MM.1S (cell line): ENCODE results near the gene TMC4.
"Not testable (repeated sequence)": the region's sequence is repeated elsewhere in the genome, so short reads cannot be mapped to it uniquely, and the experiment has no call there.

Source experiments
- DNase-seq: peaks from one replicate; pipeline ENCODE4 v3.0.0-alpha.2; 2015
- H2AFZ ChIP-seq: fragments of 300-600 bp; sonication (generic); 2 replicates; pipeline ENCODE4 v1.6.0; 2016; ENCODE audit warnings: antibody characterized with exemption, low read length
- H3F3A ChIP-seq: fragments of 300-600 bp; sonication (generic); 2 replicates; pipeline ENCODE4 v1.6.1; 2016; ENCODE audit warnings: mild to moderate bottlenecking, antibody characterized with exemption, low read length, moderate library complexity, mixed read lengths; ENCODE audit not compliant: insufficient read depth
- H3K27ac ChIP-seq: fragments of 300-600 bp; sonication (generic); 2 replicates; pipeline ENCODE4 v1.5.1; 2016; ENCODE audit warnings: mild to moderate bottlenecking, low read length
- H3K27me3 ChIP-seq: fragments of 300-600 bp; sonication (generic); replicated peaks from 2 replicates; pipeline ENCODE4 v1.6.0; 2016; ENCODE audit warnings: low read length; ENCODE audit not compliant: insufficient read depth
- H3K36me3 ChIP-seq: fragments of 300-600 bp; sonication (generic); replicated peaks from 2 replicates; pipeline ENCODE4 v1.6.1; 2016; ENCODE audit warnings: mild to moderate bottlenecking, low read length, mixed read lengths; ENCODE audit not compliant: insufficient read depth
- H3K4me1 ChIP-seq: fragments of 300-600 bp; sonication (generic); 2 replicates; pipeline ENCODE4 v1.6.1; 2016; ENCODE audit warnings: low read length, mixed read lengths
- H3K4me2 ChIP-seq: fragments of 300-600 bp; sonication (generic); 2 replicates; pipeline ENCODE4 v1.6.0; 2016; ENCODE audit warnings: low read depth, low read length
- H3K4me3 ChIP-seq: fragments of 300-600 bp; sonication (generic); 2 replicates; pipeline ENCODE4 v1.5.1; 2016; ENCODE audit warnings: low read length, mixed read lengths
- H3K79me2 ChIP-seq: fragments of 300-600 bp; sonication (generic); 2 replicates; pipeline ENCODE4 v1.6.1; 2016; ENCODE audit warnings: mixed run types, low read length, mixed read lengths
- H3K9ac ChIP-seq: fragments of 300-600 bp; sonication (generic); 2 replicates; pipeline ENCODE4 v1.6.1; 2016; ENCODE audit warnings: low read length, mixed read lengths
- H3K9me2 ChIP-seq: fragments of 300-600 bp; sonication (generic); replicated peaks from 2 replicates; pipeline ENCODE4 v1.6.1; 2016; ENCODE audit warnings: mild to moderate bottlenecking, low read length, mixed read lengths; ENCODE audit not compliant: insufficient read depth
- H3K9me3 ChIP-seq: fragments of 300-600 bp; sonication (generic); replicated peaks from 2 replicates; pipeline ENCODE4 v1.6.1; 2016; ENCODE audit warnings: mild to moderate bottlenecking, low read length, mixed read lengths; ENCODE audit not compliant: insufficient read depth
- H4K20me1 ChIP-seq: fragments of 300-600 bp; sonication (generic); 2 replicates; pipeline ENCODE4 v1.6.1; 2016; ENCODE audit warnings: mild to moderate bottlenecking, low read length, moderate library complexity, mixed read lengths; ENCODE audit not compliant: insufficient read depth
- CTCF ChIP-seq: fragments of 300-600 bp; sonication (generic); IDR thresholded peaks from 2 replicates; pipeline ENCODE4 v1.5.1; 2016; ENCODE audit warnings: antibody characterized with exemption, low read length, mixed read lengths
- EZH2 ChIP-seq: fragments of 300-600 bp; sonication (generic); optimal IDR thresholded peaks from 2 replicates; pipeline ENCODE3; 2017; ENCODE audit warnings: low read depth, mild to moderate bottlenecking, antibody characterized with exemption, low read length, mixed read lengths
- EZH2phosphoT487 ChIP-seq: fragments of 300-600 bp; sonication (generic); IDR thresholded peaks from 2 replicates; pipeline ENCODE4 v1.6.1; 2018; ENCODE audit warnings: antibody characterized with exemption, low read length

TMC4 gene

GRCh38 chr19:54183431-54183830, 10.5 kb upstream of the TMC4 start:
- no peaks in the 10 kb centered on the region for H3K27me3 ChIP-seq
- H3K79me2 ChIP-seq, result peaks cover 5% of the 10 kb centered on the region
- no peak overlapping the region for H3K4me2 ChIP-seq
- H2AFZ ChIP-seq, result no peak overlapping the region
- H3K9ac ChIP-seq, result no peak overlapping the region
- H3K27ac ChIP-seq, result no peak overlapping the region
- no peaks in the 10 kb centered on the region for H4K20me1 ChIP-seq
- H3F3A ChIP-seq, result no peaks in the 10 kb centered on the region
- TF ChIP-seq CTCF (no peak), EZH2 (no peak), EZH2phosphoT487 (no peak)
- no peaks in the 10 kb centered on the region for H3K36me3 ChIP-seq
- no peaks in the 10 kb centered on the region for H3K9me2 ChIP-seq
- no peak overlapping the region for H3K4me3 ChIP-seq
- H3K9me3 ChIP-seq, result no peaks in the 10 kb centered on the region
- peaks cover 4% of the 10 kb centered on the region; the same call in 1 of the 2 replicates for H3K4me1 ChIP-seq
- no peak for DNase-seq

GRCh38 chr19:54181894-54182293, 8.9 kb upstream of the TMC4 start:
- not testable (repeated sequence) for H3K79me2 ChIP-seq, H3K4me3 ChIP-seq, H3K4me1 ChIP-seq, H3K27me3 ChIP-seq, H3K27ac ChIP-seq, H3K9me2 ChIP-seq, H3K4me2 ChIP-seq, H3K9me3 ChIP-seq, DNase-seq, H2AFZ ChIP-seq, H3F3A ChIP-seq, H4K20me1 ChIP-seq, H3K9ac ChIP-seq, H3K36me3 ChIP-seq

GRCh38 chr19:54180691-54181091, 7.7 kb upstream of the TMC4 start:
- H3K4me1 ChIP-seq, result no peaks in the 10 kb centered on the region
- no peaks in the 10 kb centered on the region for H3K36me3 ChIP-seq
- no peak overlapping the region for H3K4me3 ChIP-seq
- no peaks in the 10 kb centered on the region for H3K27me3 ChIP-seq
- no peaks in the 10 kb centered on the region for H3K9me3 ChIP-seq
- H4K20me1 ChIP-seq, result no peaks in the 10 kb centered on the region
- DNase-seq, result no peak
- H3F3A ChIP-seq, result no peaks in the 10 kb centered on the region
- H3K79me2 ChIP-seq, result no peaks in the 10 kb centered on the region
- no peak for TF ChIP-seq EZH2phosphoT487
- no peak for TF ChIP-seq EZH2
- no peak for TF ChIP-seq CTCF
- no peak overlapping the region for H3K4me2 ChIP-seq
- no peak overlapping the region for H3K27ac ChIP-seq
- no peak overlapping the region for H3K9ac ChIP-seq
- H2AFZ ChIP-seq, result no peak overlapping the region
- no peaks in the 10 kb centered on the region for H3K9me2 ChIP-seq

- Histone ChIP-seq H3K4me1 (no peaks in the 10 kb centered on the region), H3F3A (no peaks in the 10 kb centered on the region), H3K79me2 (no peaks in the 10 kb centered on the region), H3K4me2 (no peak overlapping the region), H2AFZ (no peak overlapping the region), H3K36me3 (no peaks in the 10 kb centered on the region), H3K27me3 (no peaks in the 10 kb centered on the region), H3K9me2 (no peaks in the 10 kb centered on the region), H4K20me1 (no peaks in the 10 kb centered on the region), H3K9me3 (no peaks in the 10 kb centered on the region), H3K9ac (no peak overlapping the region), H3K4me3 (no peak overlapping the region), H3K27ac (no peak overlapping the region)
- no peak for DNase-seq
- no peak for TF ChIP-seq EZH2
- TF ChIP-seq EZH2phosphoT487, result no peak
- no peak for TF ChIP-seq CTCF
These were observed 7.0 kb upstream of the TMC4 start for GRCh38 chr19:54179921-54180461.
